K562 (cell line): ENCODE results near the gene TMEM138. TPM values are rescaled to one million over a fixed set of nuclear protein-coding genes. Genes with fewer than 3 reads are reported as not detected.
A peak's percentile ranks its signal among the peaks of the same experiment; 100 is the strongest.

Experiments
- CBFB ChIP-seq: sonication (generic); formaldehyde crosslinking; IDR thresholded peaks from 2 replicates; pipeline ENCODE4 v1.4.0; 2020; ENCODE audit warnings: mild to moderate bottlenecking, missing genetic modification reagents
- FIP1L1 ChIP-seq: fragments of 200-400 bp; formaldehyde crosslinking; IDR thresholded peaks from 2 replicates; pipeline ENCODE4 v1.6.1; 2018; ENCODE audit warnings: mild to moderate bottlenecking, low read depth, low read length; ENCODE audit not compliant: poor library complexity, severe bottlenecking
- NFATC3 ChIP-seq: fragments of 450-650 bp; IDR thresholded peaks from 2 replicates; pipeline ENCODE4 v1.6.1; 2017; ENCODE audit warnings: mild to moderate bottlenecking
- NR0B1 ChIP-seq: fragments of 450-650 bp; IDR thresholded peaks from one replicate; pipeline ENCODE4 v1.6.1; 2018; ENCODE audit warnings: mild to moderate bottlenecking, moderate library complexity; ENCODE audit not compliant: partially characterized antibody
- PRMT5 ChIP-seq: sonication (generic); formaldehyde crosslinking; IDR thresholded peaks from 2 replicates; pipeline ENCODE4 v1.5.0; 2020; ENCODE audit warnings: missing genetic modification reagents
- REST ChIP-seq, 2 experiments: fragments of 450-650 bp; formaldehyde crosslinking in 1 of 2; IDR thresholded peaks; 2 replicates each; pipeline versions ENCODE4 v1.4.0 to v1.6.1; 2014 to 2020; ENCODE audit warnings: mild to moderate bottlenecking in 2 of 2, borderline replicate concordance in 1 of 2, low read depth in 1 of 2
- RNF219 ChIP-seq: fragments of 250-450 bp; sonication (Bioruptor Pico); IDR thresholded peaks from 2 replicates; pipeline ENCODE4 v1.5.0; 2022; ENCODE audit warnings: mild to moderate bottlenecking
- SNIP1 ChIP-seq: fragments of 450-650 bp; IDR thresholded peaks from 2 replicates; pipeline ENCODE4 v1.7.1; 2017; ENCODE audit warnings: low read depth, mild to moderate bottlenecking
- SREBF1 ChIP-seq: fragments of 150-350 bp; IDR thresholded peaks from 2 replicates; pipeline ENCODE4 v1.6.1; 2014; ENCODE audit warnings: antibody characterized with exemption, low read depth, low read length, borderline replicate concordance
- ZBTB2 ChIP-seq: fragments of 450-650 bp; IDR thresholded peaks from 2 replicates; pipeline ENCODE4 v1.6.1; 2016; ENCODE audit warnings: antibody characterized with exemption
- ZC3H8 ChIP-seq: fragments of 450-650 bp; IDR thresholded peaks from 2 replicates; pipeline ENCODE4 v1.6.1; 2017
- ZNF197 ChIP-seq: fragments of 200-800 bp; sonication (Bioruptor generic); IDR thresholded peaks from 2 replicates; pipeline ENCODE4 v1.6.1; 2016; ENCODE audit warnings: low read depth, missing genetic modification characterization, missing compliant biosample characterization
- ZNF699 ChIP-seq: fragments of 250-450 bp; sonication (Bioruptor Pico); IDR thresholded peaks from 2 replicates; pipeline ENCODE4 v1.8.0; 2021; ENCODE audit warnings: mild to moderate bottlenecking, moderate library complexity; ENCODE audit not compliant: insufficient replicate concordance
- polyA plus RNA-seq, 8 experiments: library from polyadenylated mRNA; depleted of rRNA in 4 of 8; stranded (reverse) in 5 of 8; unstranded in 3 of 8; fragments of >200 nt; fragmentation: Nextera tagmentation in 2 of 8; fragmentation: Illumina TruSeq in 1 of 8; extraction: Ambion mirVana in 2 of 8; extraction: Trizol in 1 of 8; gene quantifications; 2 replicates each; pipeline versions ENCODE4 v1.2.1 to v1.2.3, GENCODE V29; 2011 to 2014; ENCODE audit warnings: inconsistent platforms in 1 of 8, missing spikeins in 1 of 8
- total RNA-seq, 7 experiments: library from RNA; depleted of rRNA in 6 of 7; stranded (reverse); fragments of >200 nt in 6 of 7; fragmentation: Illumina TruSeq in 2 of 7; extraction: Trizol in 2 of 7; gene quantifications; 2 replicates each; pipeline versions ENCODE4 v1.2.1 to v1.2.3, GENCODE V29; 2011 to 2021; ENCODE audit warnings: low replicate concordance in 1 of 7

TMEM138 gene
- total and polyA plus RNA-seq, 9 of the 15 experiments (the other 6 are each of a cell fraction or from before 2014, with no cell fraction given): 23.2 to 168 (median 63.1) TPM

- TF ChIP-seq REST (IDR thresholded peaks at IDR 0.05; ENCODE audit: borderline replicate concordance) (no peak), REST (CRISPR knock-in tag; IDR thresholded peaks at IDR 0.05; ENCODE audit: low read depth) (no peak), ZNF699 (CRISPR knock-in tag) (no peak), SREBF1 (no peak), ZBTB2 (0 out of 2 replicates have a peak, but pooled peaks have one; percentile 21), SNIP1 (no peak), FIP1L1 (no peak), CBFB (CRISPR knock-in tag) (no peak), RNF219 (no peak), NFATC3 (no peak), ZNF197 (no peak), ZC3H8 (no peak), PRMT5 (CRISPR knock-in tag) (no peak), NR0B1 (no peak)
Observed at GRCh38 chr11:61334434-61335354, 27.5 kb upstream of the TMEM138 start (continued).
